Suppressor macrophage (primary cell): ENCODE measurements around the gene C11orf54.
"Not testable (repeated sequence)": the region's sequence is repeated elsewhere in the genome, so short reads cannot be mapped to it uniquely, and the experiment has no call there.

ENCODE experiments used
- DNase-seq, 4 experiments: peaks; one replicate each; pipeline ENCODE4 v3.0.0-alpha.2; 2020 to 2022

The C11orf54 gene

DNA sequence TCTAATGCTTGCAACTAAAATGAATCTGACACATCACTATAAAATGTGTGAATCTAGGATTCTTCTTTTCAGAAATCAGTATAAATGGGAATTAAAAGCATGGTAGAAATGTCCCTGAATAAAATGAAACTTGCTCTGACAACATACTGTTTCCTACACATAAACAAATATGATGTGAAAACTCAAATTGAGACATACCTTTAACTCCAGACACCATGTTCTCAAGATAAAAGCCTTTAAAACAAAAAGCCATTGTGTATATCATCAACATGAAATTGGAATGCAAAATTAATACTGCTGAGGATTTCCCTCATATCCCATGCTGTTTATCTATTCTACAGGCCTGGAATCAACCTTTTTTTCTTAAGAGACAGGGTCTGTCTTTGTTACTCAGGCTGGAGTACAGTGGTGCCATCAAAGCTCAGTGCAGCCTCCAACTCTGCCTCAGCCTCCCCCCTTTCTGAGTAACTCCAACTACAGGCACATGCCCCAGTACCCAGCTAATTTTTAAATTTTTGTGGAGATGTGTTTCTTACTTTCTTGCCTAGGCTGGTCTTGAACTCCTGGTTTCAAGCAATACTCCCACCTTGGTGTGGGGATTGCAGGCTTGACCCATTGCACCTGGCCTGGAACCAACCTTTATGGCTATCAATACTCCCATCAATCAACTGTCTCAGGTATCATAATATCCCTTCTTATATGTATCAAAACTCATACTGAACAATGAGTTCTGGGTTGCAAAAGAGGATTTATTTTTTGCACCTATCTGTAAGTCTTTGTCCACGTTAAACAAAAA lies 6.8 kb upstream of the C11orf54 start:
- DNase-seq: no peak

DNA sequence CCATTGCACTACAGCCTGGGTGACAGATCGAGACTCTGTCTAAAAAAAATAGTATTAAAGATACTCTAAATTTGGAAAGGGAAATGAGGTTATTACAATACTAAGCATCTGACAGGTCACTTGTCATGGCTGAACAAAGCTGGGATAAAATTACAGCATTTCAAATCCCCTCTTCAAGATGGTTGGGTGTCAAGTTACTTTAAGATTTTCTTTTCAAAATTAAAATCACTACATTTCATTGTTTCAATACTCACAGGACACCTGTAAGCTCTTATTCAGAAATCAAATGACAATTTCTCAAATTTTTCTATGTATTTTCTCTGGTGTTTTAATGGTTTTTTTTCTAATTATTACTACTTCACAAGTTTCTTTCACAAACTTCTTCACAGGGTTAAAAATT lies 5.8 kb upstream of the C11orf54 start:
- DNase-seq: no peak

DNA sequence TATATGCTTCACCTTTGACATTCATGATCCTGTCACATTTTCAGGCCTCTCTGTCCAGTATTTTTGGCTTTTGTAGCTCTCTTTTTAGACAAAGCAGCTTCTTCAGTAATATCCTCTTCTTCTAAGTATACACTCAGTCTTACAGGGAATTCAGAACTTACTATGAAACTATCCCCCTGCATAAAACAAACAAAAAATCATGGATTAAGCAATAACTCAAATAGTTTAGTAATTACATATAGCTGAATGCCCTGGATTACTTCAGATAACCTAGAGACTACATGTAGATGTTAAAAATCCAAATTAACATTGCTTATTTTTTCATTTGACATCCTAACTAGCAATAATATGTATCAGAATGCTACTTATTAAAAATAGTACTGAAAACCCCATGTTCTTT lies 5.3 kb upstream of the C11orf54 start:
- DNase-seq: no peak

DNA sequence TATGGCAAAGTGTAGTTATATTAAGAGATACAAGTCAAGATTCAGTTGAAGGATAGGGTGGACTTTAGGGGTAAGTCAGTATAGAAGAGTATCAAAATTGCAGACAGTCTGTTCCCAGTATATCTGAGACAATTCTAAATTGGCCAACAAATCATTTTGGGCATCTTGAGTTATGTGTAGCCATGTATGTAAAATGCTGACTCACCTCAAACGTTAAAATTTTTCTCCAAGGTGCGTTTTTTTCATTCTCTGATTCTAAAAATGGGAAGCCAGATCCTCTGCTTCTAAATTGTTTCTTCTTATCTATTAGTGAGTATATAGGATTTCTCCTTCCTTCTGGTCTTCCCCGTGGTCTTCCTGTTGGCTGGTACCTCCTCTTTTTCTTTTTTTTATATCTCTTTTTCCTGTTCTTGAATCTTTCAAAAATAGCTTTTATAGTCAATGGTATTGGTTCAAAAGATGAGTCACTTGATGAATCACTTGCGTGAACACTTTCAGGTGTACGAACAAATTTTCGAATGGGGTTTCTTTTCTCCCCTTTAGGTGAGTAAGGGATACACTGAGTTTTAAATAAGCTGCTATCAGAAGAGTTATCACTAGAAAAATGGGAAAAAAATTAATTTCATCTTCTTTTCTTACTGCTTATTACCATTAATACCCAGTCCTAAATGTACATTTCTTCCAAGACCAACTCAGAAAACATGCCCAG lies 3.4 kb upstream of the C11orf54 start:
- no peak for DNase-seq

DNA sequence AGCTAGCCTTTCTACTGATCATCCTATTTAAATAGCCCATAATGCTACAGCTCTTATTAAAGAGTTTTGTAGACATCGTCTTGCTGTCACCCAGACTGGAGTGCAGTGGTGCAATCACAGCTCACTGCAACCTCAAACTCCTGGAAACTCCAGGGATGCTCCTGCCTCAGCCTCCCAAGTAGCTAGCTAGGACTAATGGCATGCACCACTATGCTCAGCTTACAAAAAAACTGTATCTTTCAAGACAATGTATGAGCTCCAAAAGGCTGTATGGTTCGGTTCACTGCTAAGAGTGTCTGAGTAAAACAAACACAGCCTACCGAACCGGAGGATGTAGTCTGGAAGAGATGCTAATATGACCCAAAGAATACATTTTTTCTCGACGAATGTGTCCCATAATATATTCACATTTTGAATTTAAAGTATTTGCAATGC lies 2.8 kb upstream of the C11orf54 start:
- no peak for DNase-seq

DNA sequence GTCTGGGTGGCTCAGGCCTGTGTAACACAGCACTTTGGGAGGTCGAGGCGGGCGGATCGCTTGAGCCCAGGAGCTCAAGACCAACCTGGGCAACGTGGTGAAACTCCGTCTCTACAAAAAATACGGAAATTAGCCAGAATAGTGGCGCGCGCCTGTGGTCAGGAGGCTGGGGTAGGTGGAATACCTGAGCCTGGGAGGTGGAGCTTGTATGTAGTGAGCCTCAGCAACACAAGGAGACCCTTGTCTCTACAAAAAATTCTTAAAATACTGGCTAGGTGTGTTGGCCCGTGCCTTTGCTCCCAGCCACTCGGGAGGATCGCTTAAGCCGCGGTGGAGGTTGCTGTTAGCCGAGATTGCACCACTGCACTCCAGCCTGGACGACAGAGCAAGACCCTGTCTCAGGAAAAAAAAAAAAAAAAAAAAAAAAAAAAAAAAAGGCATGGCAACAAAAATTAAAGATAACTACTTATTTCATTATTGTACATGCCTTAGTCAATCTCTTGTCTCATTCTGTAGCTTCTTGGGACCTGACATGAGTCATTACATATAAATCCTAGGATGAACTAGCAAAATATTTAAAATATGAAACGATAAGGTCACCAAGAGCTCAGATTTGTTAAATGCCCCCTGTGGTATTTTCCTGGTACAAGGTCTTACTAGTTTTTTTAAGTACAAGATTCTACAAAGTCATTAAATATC lies 1.3 kb upstream of the C11orf54 start:
- DNase-seq: peak in 2 of 4 experiments; percentile 9 to 17

DNA sequence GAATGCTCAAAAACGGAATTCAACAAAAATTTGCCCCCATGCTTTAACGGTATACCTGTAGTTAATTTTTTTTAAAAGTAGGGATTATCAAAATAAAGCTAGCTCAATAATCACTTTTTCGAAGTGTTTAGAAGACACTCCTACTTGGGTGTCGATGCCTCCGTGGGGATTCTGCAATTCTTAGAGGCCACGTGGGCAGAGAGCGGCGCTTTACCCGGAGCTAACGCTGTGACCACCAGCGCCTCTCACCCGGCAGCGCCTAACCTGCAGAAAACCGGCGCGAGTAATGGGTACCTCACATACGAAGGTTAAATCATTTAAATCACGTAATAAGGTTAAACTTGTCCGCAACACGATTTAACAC lies 760 bp upstream of the C11orf54 start:
- DNase-seq: peak; percentile 74 to 89 (median 88)

DNA sequence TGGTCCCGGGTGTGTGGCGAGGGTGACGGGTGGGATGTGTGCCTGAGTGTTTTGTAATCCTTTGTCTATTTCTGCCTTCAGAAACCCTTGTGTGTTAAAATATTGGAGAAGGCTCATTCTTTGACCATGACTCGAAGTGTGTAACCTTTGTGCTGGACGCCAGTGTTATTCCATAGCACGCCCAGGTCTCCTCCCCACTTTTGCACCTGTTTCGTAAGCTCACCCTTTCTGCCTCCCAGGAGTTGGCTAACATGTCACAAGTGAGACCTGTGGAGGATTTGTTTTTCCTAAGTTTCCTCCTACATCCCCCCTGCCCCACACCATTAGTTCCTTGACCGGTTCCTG lies 382 bp downstream of the C11orf54 start:
- peak in 3 of 4 experiments; percentile 64 to 70 (median 67) for DNase-seq

DNA sequence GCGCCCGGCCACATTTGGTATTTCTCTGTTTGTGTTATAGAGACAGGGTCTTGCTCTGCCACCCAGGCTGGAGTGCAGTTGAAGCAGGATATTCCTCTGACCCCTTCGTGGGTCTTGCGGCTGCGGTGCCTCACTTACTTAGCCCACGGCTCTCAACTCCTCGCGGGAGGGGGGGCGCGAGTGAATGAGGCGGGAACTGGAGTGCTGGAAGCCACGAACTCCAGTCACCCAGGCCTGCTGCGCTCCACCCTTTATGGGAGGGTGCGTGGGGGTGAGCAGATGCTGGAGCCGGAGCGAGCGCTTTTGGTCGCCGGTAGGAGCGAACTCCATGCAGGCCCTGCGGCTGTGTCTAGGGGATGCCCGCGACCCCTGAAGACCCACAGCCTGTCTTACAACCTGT lies 1.8 kb downstream of the C11orf54 start:
- no peak for DNase-seq

DNA sequence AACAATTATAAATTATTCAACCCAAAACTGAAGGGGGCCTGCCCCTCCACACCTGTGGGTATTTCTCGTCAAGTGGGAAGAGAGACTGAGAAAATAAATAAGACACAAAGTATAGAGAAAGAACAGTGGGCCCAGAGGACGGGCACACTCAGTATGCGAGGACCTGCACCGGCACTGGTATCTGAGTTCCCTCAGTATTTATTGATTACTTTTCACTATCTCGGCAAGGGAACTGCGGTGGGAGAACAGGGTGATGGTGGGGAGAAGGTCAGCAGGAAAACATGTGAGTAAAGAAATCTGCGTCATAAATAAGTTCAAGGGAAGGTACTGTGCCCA lies 3.2 kb downstream of the C11orf54 start:
- no peak for DNase-seq

DNA sequence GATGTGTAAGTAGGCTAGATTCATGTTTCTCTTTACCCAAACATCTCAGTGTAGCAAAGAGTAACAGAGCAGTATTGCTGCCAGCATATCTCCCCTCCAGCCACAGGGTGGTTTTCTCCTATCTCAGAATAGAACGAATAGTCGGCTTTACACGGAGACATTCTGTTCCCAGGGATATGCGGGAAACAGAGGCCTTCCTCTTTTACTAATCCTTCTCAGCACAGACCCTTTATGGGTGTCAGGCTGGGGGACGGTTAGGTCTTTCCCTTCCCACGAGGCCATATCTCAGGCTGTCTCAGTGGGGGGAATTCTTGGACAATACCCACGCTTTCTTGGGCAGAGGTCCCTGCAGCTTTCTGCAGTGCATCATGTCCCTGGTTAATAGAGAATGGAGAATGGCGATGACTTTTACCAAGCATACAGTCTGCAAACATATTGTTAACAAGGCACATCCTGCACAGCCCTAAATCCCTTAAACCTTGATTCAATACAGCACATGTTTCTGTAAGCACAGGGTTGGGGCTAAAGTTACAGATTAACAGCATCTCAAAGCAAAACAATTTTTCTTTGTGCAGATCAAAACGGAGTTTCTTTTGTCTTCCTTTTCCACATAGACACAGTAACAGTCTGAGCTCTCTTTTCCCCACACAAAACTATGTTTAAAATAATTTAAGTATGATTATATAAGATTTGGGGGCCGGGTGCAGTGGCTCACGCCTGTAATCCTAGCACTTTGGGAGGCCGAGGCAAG lies 3.7 kb downstream of the C11orf54 start:
- DNase-seq: peak in 2 of 4 experiments; percentile 11 to 15

DNA sequence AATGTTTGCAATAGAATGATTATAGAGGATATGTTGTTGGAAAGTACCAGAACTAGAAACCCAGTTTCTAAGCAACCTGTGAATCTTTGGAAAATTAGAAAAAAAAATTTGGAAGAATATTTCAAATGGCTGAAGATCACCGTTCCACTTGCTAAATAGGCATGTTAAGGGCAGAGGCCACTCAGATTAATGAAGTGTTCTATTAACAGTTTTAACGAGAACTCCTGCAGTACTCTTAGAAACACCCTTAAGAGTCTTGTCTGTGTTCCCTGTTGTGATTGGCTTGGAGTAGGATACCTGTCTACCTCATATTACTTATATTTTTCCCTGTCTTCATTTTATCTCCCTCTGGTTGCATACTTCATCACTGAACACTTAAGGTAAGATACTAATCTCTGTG lies 4.6 kb downstream of the C11orf54 start:
- no peak for DNase-seq

DNA sequence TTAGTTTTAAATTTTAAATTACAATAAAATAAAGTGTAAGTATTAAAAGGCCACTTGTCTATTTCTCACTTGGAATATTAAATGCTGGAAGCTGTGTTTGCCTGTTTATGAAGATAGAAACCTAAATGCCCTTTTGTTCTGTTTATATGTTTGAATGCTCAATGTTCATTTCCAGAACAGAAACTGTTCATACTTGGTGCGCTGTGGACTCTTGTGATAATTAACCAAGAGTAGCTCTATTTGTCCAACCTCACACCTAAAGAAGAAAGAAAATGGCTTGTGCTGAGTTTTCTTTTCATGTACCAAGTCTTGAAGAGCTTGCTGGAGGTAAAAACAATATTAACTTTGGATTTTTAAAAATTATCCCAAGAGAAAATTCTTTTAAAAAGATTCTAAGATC lies 5.7 kb downstream of the C11orf54 start:
- DNase-seq: no peak

DNA sequence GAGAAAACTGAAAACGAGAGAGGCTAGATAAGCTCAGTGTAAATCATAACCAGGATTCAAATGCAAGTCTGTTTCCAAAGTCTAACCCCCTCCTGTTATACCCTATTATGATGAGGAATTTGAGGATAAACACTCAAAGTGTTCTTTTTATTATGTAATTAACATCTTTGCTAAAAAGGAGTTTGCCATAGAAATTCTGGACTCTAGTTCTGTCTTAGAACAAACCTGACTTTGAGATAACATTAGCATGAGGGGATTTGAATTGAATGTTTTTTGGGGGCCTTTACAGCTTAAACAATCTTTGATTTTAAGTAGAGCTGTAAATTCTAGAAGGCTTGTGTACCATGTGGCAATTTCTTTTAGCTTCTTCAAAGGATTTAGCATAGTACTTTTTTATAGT lies 9.5 kb downstream of the C11orf54 start:
- no peak for DNase-seq

DNA sequence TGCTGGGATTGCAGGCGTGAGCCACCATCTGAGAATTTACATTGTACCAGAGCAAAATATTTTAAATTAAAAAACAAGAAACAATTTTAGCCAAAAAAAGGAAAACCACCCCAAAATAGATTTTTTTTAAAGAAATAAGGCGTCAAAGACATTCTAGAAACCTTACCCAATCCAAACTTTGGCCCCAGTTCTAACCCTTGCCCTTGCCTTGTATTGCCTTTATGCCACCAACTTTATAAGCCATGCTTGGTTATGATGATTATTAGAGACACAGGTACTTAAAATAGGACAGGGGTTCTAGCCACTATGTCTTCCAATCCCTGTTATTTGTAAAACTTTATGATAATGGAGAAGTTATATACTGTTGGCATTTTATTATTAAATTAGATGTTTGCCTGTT lies 11.8 kb downstream of the C11orf54 start:
- DNase-seq: no peak

DNA sequence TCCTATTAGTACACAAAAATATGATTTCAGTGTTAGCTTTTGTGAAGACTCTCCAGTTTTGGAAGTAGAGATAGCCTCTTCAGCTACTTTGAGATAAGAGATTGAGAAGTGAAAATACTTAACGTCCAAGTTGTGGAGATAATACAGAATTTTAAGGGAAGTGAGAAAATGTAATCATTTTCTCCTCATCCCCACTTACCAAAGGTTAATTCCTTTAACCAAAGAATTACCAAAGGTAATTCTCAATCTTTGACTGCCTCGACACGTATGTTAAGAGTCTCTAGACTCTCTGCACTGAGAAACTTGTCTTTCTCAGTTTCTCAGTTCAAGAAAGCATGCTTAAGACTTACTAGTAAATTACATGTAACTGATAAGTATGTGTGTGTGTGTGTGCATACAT lies 15.3 kb downstream of the C11orf54 start:
- no peak for DNase-seq

DNA sequence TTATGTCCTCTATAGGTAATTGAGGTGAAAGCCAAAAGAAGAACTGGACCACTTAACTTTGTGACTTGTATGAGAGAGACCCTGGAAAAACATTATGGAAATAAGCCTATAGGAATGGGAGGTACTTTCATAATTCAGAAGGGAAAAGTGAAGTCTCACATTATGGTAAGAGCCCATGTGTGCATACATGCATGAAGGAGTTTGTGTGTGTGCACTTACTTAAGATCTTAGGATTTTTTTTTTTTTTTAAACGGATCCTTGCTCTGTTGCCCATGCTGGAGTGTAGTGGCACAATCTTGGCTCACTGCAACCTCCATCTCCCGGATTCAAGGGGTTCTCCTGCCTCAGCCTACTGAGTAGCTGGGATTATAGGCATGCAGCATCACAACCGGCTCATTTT lies 15.8 kb downstream of the C11orf54 start:
- no peak for DNase-seq

DNA sequence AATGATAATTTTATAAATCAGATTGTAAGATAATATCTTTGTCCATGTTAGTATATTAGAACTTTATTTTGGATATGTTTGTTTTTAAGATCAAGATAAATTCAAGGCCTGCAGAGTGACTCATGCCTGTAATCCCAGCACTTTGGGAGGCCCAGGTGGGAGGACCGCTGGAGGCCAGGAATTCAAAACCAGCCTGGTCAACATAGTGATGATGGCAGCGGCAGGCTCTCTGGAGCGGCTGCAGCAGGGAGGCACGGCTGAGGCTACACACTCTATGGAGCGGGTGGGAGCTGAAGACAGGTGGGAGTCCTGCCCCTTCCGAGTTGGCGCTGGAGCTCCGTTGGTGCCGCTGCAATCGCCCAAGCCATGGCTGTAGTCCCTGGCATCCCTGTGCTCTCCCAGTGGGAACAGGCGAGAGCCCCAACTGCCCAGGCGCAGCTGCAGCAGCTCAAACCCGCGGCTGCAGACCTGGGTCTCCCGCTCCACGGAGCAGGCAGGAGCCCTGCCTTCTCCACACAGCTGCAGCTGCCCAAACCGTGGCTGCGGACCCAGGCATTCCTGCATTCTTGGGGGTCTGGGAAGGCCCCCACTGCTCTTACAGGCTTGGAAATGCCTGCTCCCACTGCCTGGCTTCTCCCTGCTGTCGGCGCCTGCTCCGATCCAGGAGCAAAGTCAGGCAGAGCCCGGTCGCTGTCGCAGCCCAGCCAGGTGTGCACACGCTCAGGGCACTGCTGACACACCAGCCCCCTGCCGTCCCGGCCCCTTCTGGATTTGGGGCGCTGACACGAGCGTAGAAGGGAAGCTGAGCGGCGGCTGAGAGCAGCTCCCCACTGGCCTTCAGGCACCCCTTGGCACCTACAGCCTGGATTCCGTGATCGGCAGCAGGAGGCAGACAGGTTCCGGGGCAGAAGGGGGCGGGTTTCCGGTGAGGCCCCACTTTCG lies 16.7 kb downstream of the C11orf54 start:
- DNase-seq: no peak

DNA sequence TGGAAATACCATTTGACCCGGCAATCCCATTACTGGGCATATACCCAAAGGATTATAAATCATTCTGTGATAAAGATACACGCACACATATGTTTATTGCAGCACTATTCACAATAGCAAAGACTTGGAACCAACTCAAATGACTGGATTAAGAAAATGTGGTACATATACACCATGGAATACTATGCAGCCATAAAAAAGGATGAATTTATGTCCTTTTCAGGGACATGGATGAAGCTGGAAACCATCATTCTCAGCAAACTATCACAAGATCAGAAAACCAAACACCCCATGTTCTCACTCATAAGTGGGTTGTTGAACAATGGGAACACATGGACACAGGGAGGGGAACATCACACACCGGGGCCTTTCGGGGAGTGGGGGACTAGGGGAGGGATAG lies 17.7 kb downstream of the C11orf54 start:
- DNase-seq: not testable (repeated sequence)

DNA sequence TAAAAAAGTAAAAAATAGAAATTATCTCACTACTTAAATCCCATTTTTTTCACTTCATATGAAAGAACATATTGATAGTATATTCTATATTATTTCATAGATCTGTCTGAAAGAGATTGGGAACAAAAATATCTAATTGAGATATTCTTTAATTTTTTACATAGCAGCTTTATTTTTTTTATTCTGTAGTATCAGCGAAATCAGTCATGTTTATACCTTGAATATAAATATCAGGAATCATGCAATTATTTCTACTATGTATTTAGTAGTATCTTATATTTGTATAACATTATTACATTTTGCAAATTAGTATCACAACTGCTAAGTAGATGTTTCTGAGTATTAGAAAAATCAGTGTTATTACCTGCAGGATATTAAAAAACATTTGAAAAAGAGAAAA lies 20.4 kb downstream of the C11orf54 start:
- no peak for DNase-seq

DNA sequence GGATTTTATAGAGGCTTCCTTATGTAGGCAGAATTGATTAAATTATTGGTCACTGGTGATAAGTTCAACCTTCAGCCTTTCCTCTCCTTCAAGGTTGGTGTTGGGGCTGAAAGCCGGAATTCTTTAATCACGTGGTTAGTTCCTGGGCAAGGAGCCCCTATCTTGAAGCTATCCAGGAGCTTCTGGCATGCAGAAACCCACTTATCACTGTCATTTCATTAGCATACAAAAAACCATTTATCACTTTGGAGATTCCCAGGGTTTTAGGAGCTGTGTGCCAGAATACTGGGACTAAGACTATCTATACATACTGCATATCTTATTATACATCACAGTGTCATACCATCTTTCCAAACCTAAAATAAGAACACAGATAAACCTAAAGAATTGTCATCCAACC lies 24.1 kb downstream of the C11orf54 start:
- DNase-seq: no peak

DNA sequence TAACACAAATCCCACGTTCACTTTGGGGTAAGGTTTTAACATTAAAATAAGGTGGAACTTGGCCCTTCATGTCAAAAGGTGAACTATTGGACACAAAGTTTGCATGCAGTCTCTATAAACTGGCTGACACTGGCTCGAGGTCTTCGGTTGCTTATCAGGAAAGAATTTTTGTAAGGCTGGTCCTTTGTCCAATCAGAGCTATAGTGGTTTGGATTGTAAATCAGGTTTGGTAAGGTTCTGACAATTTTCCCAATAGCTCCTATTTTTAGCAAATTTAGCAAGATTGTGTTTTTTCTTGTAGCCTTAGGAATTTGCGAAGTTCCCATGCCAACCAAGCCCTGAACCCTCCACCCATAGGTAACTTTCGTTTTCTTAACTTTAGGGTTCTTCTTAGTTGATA lies 25.0 kb downstream of the C11orf54 start:
- DNase-seq: no peak
